Fibroblast of skin of left biceps (primary cell): Measurements from ENCODE around the gene ZNF45.
"Not testable (repeated sequence)": the region's sequence is repeated elsewhere in the genome, so short reads cannot be mapped to it uniquely, and the experiment has no call there.

Source experiments
- DNase-seq, 2 experiments: peaks; one replicate each; pipeline ENCODE4 v3.0.0-alpha.2; 2013; ENCODE audit warnings: low read depth in 2 of 2

ZNF45 gene

GRCh38 chr19:43934985-43935708 lies at the start of gene ZNF45:
Gene ZNF45, minus strand, starts transcription at chr19:43935282. Its CDS starts 13,097 bp downstream, at chr19:43922185.
- peak; percentile 58 to 66 for DNase-seq

GRCh38 chr19:43984687-43985000 lies 49.6 kb upstream of the ZNF45 start:
- no peak for DNase-seq

- DNase-seq = peak; percentile 93 to 94
Measured at GRCh38 chr19:43983912-43984686, 49.0 kb upstream of the ZNF45 start, which contains the start of gene ZNF155. Gene ZNF155, plus strand, starts transcription at chr19:43984188. Its CDS starts 4,356 bp downstream, at chr19:43988544.

- DNase-seq = no peak
Measured at GRCh38 chr19:43983544-43983911, 48.4 kb upstream of the ZNF45 start.

GRCh38 chr19:43976732-43977131 lies 41.6 kb upstream of the ZNF45 start:
- DNase-seq = no peak

- DNase-seq = no peak
Measured at GRCh38 chr19:43966079-43966694, 31.1 kb upstream of the ZNF45 start.

GRCh38 chr19:43960411-43960810 lies 25.3 kb upstream of the ZNF45 start:
- no peak for DNase-seq

GRCh38 chr19:43957891-43958290 lies 22.8 kb upstream of the ZNF45 start:
- DNase-seq = peak; percentile 81 to 85

GRCh38 chr19:43956827-43957226 lies 21.7 kb upstream of the ZNF45 start:
- DNase-seq = no peak

GRCh38 chr19:43950834-43951645 lies 16.0 kb upstream of the ZNF45 start, which contains the start of gene ZNF221:
Gene ZNF221, plus strand, starts transcription at chr19:43951228. Its CDS starts 11,499 bp downstream, at chr19:43962727.
- DNase-seq = peak; percentile 95 to 96

GRCh38 chr19:43949803-43950202 lies 14.7 kb upstream of the ZNF45 start:
- DNase-seq = not testable (repeated sequence)

- not testable (repeated sequence) for DNase-seq
Measured at GRCh38 chr19:43947412-43947811, 12.3 kb upstream of the ZNF45 start.

GRCh38 chr19:43941209-43941608 lies 6.1 kb upstream of the ZNF45 start:
- no peak for DNase-seq

- no peak for DNase-seq
Measured at GRCh38 chr19:43940719-43941118, 5.6 kb upstream of the ZNF45 start.

GRCh38 chr19:43939557-43940260 lies 4.6 kb upstream of the ZNF45 start:
- DNase-seq = no peak

GRCh38 chr19:43936188-43936587 lies 1.1 kb upstream of the ZNF45 start:
- no peak for DNase-seq

- DNase-seq = no peak
Measured at GRCh38 chr19:43934055-43934984, 762 bp downstream of the ZNF45 start.

GRCh38 chr19:43928820-43929219 lies 6.3 kb downstream of the ZNF45 start:
- no peak for DNase-seq

GRCh38 chr19:43923875-43924274 lies 11.2 kb downstream of the ZNF45 start:
- DNase-seq = no peak

GRCh38 chr19:43914051-43914450 lies 21.0 kb downstream of the ZNF45 start:
- DNase-seq = no peak
